Measurements from ENCODE around the gene FGD3.

DNA sequence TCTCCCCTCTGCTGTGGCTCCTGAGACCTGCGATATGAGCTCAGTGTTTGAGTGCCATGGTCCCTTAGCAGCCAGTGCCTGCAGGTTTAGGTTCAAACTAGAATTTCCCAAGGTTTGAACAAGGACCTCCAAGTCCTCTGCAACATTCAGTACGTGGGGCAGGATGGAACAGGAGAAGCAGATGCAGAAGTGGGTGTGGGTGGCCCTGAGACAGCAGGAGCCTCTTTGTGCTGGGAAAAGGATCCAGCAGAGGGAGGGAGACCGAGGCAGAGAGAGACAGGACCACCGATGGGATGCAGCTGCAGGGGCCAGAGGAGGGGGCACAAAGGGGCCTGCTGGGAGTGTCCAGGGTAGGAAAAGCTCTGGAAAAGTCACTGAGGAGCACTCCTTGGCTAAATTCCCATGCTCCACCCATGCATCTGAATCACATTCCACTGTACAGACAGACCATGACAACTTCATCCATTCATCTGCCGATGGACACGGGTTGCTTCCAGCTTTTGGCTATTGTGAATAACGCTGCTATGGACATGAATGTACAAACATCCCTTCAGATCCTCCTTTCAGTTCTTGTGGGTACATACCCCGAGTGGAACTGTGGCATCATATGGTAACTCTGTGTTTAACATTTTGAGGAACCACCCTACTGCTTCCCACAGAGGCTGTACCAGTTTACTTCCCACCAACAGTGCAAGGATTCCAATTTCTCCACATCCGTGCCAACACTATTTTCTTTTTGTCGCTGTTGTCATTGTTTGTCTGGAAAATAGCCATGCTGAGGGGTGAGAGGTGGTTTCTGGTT is 84.5 kb downstream of the FGD3 start:
- no peak for TF ChIP-seq RAD21 (CRISPR knock-in tag; conservative IDR thresholded peaks at IDR 0.05 in 1 of 2, IDR thresholded peaks at IDR 0.05 in 1 of 2)
- TF ChIP-seq, protein P1, sequence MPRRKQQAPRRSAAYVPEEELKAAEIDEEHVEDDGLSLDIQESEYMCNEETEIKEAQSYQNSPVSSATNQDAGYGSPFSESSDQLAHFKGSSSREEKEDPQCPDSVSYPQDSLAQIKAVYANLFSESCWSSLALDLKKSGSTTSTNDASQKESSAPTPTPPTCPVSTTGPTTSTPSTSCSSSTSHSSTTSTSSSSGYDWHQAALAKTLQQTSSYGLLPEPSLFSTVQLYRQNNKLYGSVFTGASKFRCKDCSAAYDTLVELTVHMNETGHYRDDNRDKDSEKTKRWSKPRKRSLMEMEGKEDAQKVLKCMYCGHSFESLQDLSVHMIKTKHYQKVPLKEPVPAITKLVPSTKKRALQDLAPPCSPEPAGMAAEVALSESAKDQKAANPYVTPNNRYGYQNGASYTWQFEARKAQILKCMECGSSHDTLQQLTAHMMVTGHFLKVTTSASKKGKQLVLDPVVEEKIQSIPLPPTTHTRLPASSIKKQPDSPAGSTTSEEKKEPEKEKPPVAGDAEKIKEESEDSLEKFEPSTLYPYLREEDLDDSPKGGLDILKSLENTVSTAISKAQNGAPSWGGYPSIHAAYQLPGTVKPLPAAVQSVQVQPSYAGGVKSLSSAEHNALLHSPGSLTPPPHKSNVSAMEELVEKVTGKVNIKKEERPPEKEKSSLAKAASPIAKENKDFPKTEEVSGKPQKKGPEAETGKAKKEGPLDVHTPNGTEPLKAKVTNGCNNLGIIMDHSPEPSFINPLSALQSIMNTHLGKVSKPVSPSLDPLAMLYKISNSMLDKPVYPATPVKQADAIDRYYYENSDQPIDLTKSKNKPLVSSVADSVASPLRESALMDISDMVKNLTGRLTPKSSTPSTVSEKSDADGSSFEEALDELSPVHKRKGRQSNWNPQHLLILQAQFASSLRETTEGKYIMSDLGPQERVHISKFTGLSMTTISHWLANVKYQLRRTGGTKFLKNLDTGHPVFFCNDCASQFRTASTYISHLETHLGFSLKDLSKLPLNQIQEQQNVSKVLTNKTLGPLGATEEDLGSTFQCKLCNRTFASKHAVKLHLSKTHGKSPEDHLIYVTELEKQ (CRISPR knock-in tag; IDR thresholded peaks at IDR 0.05): no peak
- TF ChIP-seq HIVEP1 (CRISPR knock-in tag; IDR thresholded peaks at IDR 0.05): no peak
- TF ChIP-seq, protein P2, sequence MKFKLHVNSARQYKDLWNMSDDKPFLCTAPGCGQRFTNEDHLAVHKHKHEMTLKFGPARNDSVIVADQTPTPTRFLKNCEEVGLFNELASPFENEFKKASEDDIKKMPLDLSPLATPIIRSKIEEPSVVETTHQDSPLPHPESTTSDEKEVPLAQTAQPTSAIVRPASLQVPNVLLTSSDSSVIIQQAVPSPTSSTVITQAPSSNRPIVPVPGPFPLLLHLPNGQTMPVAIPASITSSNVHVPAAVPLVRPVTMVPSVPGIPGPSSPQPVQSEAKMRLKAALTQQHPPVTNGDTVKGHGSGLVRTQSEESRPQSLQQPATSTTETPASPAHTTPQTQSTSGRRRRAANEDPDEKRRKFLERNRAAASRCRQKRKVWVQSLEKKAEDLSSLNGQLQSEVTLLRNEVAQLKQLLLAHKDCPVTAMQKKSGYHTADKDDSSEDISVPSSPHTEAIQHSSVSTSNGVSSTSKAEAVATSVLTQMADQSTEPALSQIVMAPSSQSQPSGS (CRISPR knock-in tag; IDR thresholded peaks at IDR 0.05): no peak
- no peak for TF ChIP-seq FOXM1 (IDR thresholded peaks at IDR 0.05; ENCODE audit: low read depth)
- TF ChIP-seq FOXM1 (CRISPR knock-in tag; IDR thresholded peaks at IDR 0.05; ENCODE audit: low read depth): no peak
- TF ChIP-seq POLR2AphosphoS5 (IDR thresholded peaks at IDR 0.05; ENCODE audit: control insufficient read depth, insufficient read depth, low read depth, low read length): no peak
- TF ChIP-seq, protein P3, sequence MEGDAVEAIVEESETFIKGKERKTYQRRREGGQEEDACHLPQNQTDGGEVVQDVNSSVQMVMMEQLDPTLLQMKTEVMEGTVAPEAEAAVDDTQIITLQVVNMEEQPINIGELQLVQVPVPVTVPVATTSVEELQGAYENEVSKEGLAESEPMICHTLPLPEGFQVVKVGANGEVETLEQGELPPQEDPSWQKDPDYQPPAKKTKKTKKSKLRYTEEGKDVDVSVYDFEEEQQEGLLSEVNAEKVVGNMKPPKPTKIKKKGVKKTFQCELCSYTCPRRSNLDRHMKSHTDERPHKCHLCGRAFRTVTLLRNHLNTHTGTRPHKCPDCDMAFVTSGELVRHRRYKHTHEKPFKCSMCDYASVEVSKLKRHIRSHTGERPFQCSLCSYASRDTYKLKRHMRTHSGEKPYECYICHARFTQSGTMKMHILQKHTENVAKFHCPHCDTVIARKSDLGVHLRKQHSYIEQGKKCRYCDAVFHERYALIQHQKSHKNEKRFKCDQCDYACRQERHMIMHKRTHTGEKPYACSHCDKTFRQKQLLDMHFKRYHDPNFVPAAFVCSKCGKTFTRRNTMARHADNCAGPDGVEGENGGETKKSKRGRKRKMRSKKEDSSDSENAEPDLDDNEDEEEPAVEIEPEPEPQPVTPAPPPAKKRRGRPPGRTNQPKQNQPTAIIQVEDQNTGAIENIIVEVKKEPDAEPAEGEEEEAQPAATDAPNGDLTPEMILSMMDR (IDR thresholded peaks at IDR 0.05 in 2 of 3, conservative IDR thresholded peaks at IDR 0.05 in 1 of 3; ENCODE audit: insufficient read depth in 2 of 3, low read depth in 1 of 3, low read length in 3 of 3): no peak

Data from K562 (cell line).